Endothelial cell of umbilical vein (primary cell): ENCODE data around the gene MSN. TPM values are rescaled to one million over a fixed set of nuclear protein-coding genes. Genes with fewer than 3 reads are reported as not detected.
A peak's percentile ranks its signal among the peaks of the same experiment; 100 is the strongest.

ENCODE experiments used
- BruUV-seq: library from RNA; stranded (reverse); fragments of 400-500 nt; replicated peaks from 2 replicates; lab custom pipeline; 2021; lab: Mats Ljungman, UMichigan
- CTCF ChIA-PET: fragments of 300-600, 350-600 bp; sonication (Branson Sonifier 250); formaldehyde crosslinking; loops from one replicate; lab custom pipeline; 2021; ENCODE audit warnings: antibody characterized with exemption, inconsistent platforms; lab: Charles Lee
- POLR2A ChIA-PET: fragments of 300-600, 350-600 bp; sonication (Branson Sonifier 250); formaldehyde crosslinking; loops from one replicate; lab custom pipeline; 2021; ENCODE audit warnings: antibody characterized with exemption, inconsistent platforms; lab: Charles Lee
- DNase-seq: peaks from one replicate; pipeline ENCODE4 v3.0.0-alpha.2; 2011; ENCODE audit warnings: low read depth, low spot score
- FAIRE-seq: peaks from 2 replicates; lab custom pipeline; 2011; peaks lifted over from hg19 to GRCh38; lab: Jason Lieb, UNC
- H2AFZ ChIP-seq: 2 replicates; pipeline ENCODE4 v1.6.0; 2012; ENCODE audit warnings: low read depth, low read length, control low read depth, inconsistent platforms
- H3K27ac ChIP-seq: 2 replicates; pipeline ENCODE4 v1.5.1; 2011; ENCODE audit warnings: low read depth, mild to moderate bottlenecking, control low read depth, low read length, moderate library complexity; ENCODE audit not compliant: insufficient read depth
- H3K27me3 ChIP-seq, 2 experiments: 2 replicates each; pipeline versions ENCODE4 v1.6.0 to v1.6.1; 2011; ENCODE audit warnings: low read length in 2 of 2, mixed read lengths in 1 of 2; ENCODE audit not compliant: control insufficient read depth in 2 of 2, insufficient read depth in 2 of 2
- H3K36me3 ChIP-seq, 2 experiments: 2 replicates in 1 of 2; 3 replicates in 1 of 2; pipeline ENCODE4 v1.5.1; 2011; ENCODE audit warnings: low read length in 2 of 2, mild to moderate bottlenecking in 1 of 2, moderate library complexity in 1 of 2; ENCODE audit not compliant: control insufficient read depth in 2 of 2, insufficient read depth in 2 of 2; ENCODE audit errors: extremely low read depth in 1 of 2
- H3K4me1 ChIP-seq: 3 replicates; pipeline ENCODE4 v1.5.1; 2011; ENCODE audit warnings: mild to moderate bottlenecking, low read length; ENCODE audit not compliant: control insufficient read depth, insufficient read depth; ENCODE audit errors: extremely low read depth
- H3K4me2 ChIP-seq: 2 replicates; pipeline ENCODE4 v1.6.1; 2011; ENCODE audit warnings: low read length, control low read depth, mixed read lengths; ENCODE audit not compliant: insufficient read depth
- H3K4me3 ChIP-seq, 3 experiments: fragments of 200-600 bp in 1 of 3; sonication (generic), shearing (Covaris generic) in 1 of 3; replicated peaks in 1 of 3; 2 replicates each; pipeline ENCODE4 v1.5.1; 2011 to 2016; ENCODE audit warnings: control low read depth in 3 of 3, low read length in 3 of 3, mild to moderate bottlenecking in 2 of 3, inconsistent platforms in 1 of 3, low read depth in 1 of 3, moderate library complexity in 1 of 3; ENCODE audit not compliant: insufficient read depth in 1 of 3
- H3K79me2 ChIP-seq: 2 replicates; pipeline ENCODE4 v1.6.0; 2012; ENCODE audit warnings: low read length, inconsistent platforms; ENCODE audit not compliant: control insufficient read depth, insufficient read depth
- H3K9ac ChIP-seq: replicated peaks from 2 replicates; pipeline ENCODE3; 2011; ENCODE audit warnings: low read length, control low read depth; ENCODE audit not compliant: insufficient read depth; ENCODE audit errors: extremely low read depth
- H3K9me1 ChIP-seq: replicated peaks from 3 replicates; pipeline ENCODE4 v1.6.0; 2011; ENCODE audit warnings: mild to moderate bottlenecking, low read length; ENCODE audit not compliant: control insufficient read depth, insufficient read depth; ENCODE audit errors: extremely low read depth
- H3K9me3 ChIP-seq: replicated peaks from 2 replicates; pipeline ENCODE4 v1.5.1; 2012; ENCODE audit warnings: low read length, inconsistent platforms; ENCODE audit not compliant: control insufficient read depth, insufficient read depth
- H4K20me1 ChIP-seq: replicated peaks from 2 replicates; pipeline ENCODE3; 2011; ENCODE audit warnings: mild to moderate bottlenecking, low read length; ENCODE audit not compliant: control insufficient read depth, insufficient read depth; ENCODE audit errors: extremely low read depth
- EZH2 ChIP-seq: IDR thresholded peaks from 2 replicates; pipeline ENCODE4 v1.6.1; 2012; ENCODE audit warnings: borderline replicate concordance, low read depth, mild to moderate bottlenecking, moderate library complexity, low read length, inconsistent platforms; ENCODE audit not compliant: severe bottlenecking
- MAX ChIP-seq: IDR thresholded peaks from 2 replicates; pipeline ENCODE4 v1.6.1; 2011; ENCODE audit not compliant: insufficient read depth, insufficient read length
- MYC ChIP-seq: IDR thresholded peaks from one replicate; pipeline ENCODE4 v1.6.1; 2011; ENCODE audit warnings: mild to moderate bottlenecking, low read depth, low read length
- POLR2A ChIP-seq: IDR thresholded peaks from 2 replicates; pipeline ENCODE4 v1.6.1; 2012; ENCODE audit warnings: low read depth, mild to moderate bottlenecking, control low read depth, low read length
- POLR2AphosphoS5 ChIP-seq: IDR thresholded peaks from 2 replicates; pipeline ENCODE4 v1.6.1; 2012; ENCODE audit warnings: low read depth, mild to moderate bottlenecking, control low read depth, low read length, moderate library complexity; ENCODE audit not compliant: insufficient read depth
- dilution Hi-C: fragments of 300-500 bp; cut with MboI; formaldehyde crosslinking; loops from one replicate; pipeline ENCODE4 v1.15.0; 2019; ENCODE audit warnings: low sequenced_read_pairs; ENCODE audit not compliant: extremely low pct_ligation_motif_present
- intact Hi-C: fragments of 100-400 bp; cut with micrococcal nuclease; formaldehyde crosslinking; loops from one replicate; pipeline ENCODE4 v1.10.0; 2022
- polyA plus RNA-seq, 4 experiments: library from polyadenylated mRNA; depleted of rRNA in 3 of 4; stranded (reverse) in 3 of 4; unstranded in 1 of 4; fragments of >200 nt; gene quantifications; 2 replicates each; pipeline versions ENCODE4 v1.2.1 to v1.2.3, GENCODE V29; 2011 to 2012; ENCODE audit warnings: missing spikeins in 1 of 4
- total RNA-seq: library from RNA; stranded (reverse); gene quantifications from 2 replicates; pipeline ENCODE4 v1.2.3, GENCODE V29; 2021
- TF ChIP-seq, protein P1 (sequence below), 2 donors: IDR thresholded peaks; 1 replicate in 1 of 2; 2 replicates in 1 of 2; pipeline ENCODE4 v1.5.1; 2011; ENCODE audit warnings: low read length in 2 of 2, mild to moderate bottlenecking in 2 of 2, moderate library complexity in 2 of 2, control low read depth in 1 of 2, inconsistent platforms in 1 of 2, low read depth in 1 of 2; ENCODE audit not compliant: insufficient read depth in 1 of 2; ENCODE audit errors: extremely low read depth in 1 of 2

MSN gene
- total and polyA plus RNA-seq, 2 donors (not counting 3 experiments of a cell fraction or from before 2014, with no cell fraction given): 528 to 635 TPM

DNA sequence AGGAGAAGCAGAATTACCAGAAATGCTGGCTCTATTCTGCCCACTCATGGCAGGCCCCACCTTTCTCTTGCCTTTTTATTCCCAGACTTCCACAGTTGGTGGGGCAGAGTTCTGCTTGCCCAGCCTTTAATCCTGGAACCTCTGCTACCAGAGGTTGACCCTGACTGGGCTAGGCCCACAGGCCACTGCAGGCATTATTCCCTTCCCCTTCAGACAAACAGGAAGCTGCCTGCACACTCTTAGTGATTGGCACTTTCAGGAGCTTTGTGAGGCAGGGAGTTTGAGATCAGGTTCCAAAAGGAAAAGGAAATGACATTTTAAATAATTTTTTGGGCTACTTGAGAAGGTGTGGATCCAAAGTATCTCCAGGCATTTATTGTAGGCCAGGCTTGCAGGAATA lies 18.8 kb downstream of the MSN start:
- Histone ChIP-seq H2AFZ (no peak overlapping the region), H3K9ac (no peak overlapping the region), H4K20me1 (peaks cover 8% of the 10 kb centered on the region), H3K79me2 (peaks cover 100% of the 10 kb centered on the region), H3K36me3 (no peaks in the 10 kb centered on the region), H3K9me3 (no peaks in the 10 kb centered on the region), H3K4me3 (no peak overlapping the region), H3K4me2 (peak overlapping the region; percentile 42), H3K4me1 (peaks cover 66% of the 10 kb centered on the region), H3K27me3 (no peaks in the 10 kb centered on the region), H3K9me1 (no peaks in the 10 kb centered on the region), H3K27ac (peak overlapping the region; percentile 7)
- CTCF ChIA-PET: interaction anchor here (1.0 to 4.1 kb wide), 4 partner anchors 9 to 18 kb away, joined by 3 to 20 read pairs (median 5); no protein-coding TSS in a partner anchor
- POLR2A ChIA-PET: interaction anchor here (1.1 kb wide), 1 partner anchor 8 kb away, joined by 3 read pairs; no protein-coding TSS in a partner anchor
- dilution Hi-C loops (no loop called here), intact Hi-C loops (no loop called here)
- DNase-seq (peak; percentile 41), FAIRE-seq (peak; percentile 82)
- TF ChIP-seq MYC (no peak), POLR2AphosphoS5 (no peak)
- TF ChIP-seq, protein P1, sequence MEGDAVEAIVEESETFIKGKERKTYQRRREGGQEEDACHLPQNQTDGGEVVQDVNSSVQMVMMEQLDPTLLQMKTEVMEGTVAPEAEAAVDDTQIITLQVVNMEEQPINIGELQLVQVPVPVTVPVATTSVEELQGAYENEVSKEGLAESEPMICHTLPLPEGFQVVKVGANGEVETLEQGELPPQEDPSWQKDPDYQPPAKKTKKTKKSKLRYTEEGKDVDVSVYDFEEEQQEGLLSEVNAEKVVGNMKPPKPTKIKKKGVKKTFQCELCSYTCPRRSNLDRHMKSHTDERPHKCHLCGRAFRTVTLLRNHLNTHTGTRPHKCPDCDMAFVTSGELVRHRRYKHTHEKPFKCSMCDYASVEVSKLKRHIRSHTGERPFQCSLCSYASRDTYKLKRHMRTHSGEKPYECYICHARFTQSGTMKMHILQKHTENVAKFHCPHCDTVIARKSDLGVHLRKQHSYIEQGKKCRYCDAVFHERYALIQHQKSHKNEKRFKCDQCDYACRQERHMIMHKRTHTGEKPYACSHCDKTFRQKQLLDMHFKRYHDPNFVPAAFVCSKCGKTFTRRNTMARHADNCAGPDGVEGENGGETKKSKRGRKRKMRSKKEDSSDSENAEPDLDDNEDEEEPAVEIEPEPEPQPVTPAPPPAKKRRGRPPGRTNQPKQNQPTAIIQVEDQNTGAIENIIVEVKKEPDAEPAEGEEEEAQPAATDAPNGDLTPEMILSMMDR (IDR thresholded peaks at IDR 0.05; ENCODE audit: extremely low read depth in 1 of 2, insufficient read depth in 1 of 2, low read depth in 1 of 2, low read length in 2 of 2): no peak
- BruUV-seq: no TSS peak

DNA sequence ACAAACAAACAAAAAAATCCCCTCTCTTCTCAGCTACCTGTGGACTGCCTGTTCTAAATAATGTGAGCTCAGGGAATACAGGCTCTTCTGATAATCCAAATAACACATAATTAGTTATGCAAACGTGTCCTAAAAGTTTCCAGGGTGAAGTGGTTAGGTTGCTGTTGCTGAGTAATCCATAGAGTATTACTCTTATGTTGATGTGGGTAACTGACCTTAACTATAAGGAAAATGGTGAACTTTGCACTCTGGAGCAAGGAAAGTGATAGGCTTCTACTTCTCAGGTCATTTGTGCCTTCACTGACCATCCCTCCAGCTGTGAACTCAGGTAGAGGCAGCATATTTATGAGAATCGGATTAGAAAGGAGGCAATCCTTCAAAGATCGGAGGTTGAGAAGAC lies 19.9 kb downstream of the MSN start:
- no TSS peak for BruUV-seq
- dilution Hi-C loops (no loop called here), intact Hi-C loops (no loop called here)
- DNase-seq (no peak), FAIRE-seq (no peak)
- H3K9me3 ChIP-seq: no peaks in the 10 kb centered on the region
- ChIA-PET POLR2A (interaction anchor here (1.1 kb wide), 1 partner anchor 10 kb away, joined by 3 read pairs; no protein-coding TSS in a partner anchor), CTCF (interaction anchor here (1.9 to 4.1 kb wide), 2 partner anchors 15 to 19 kb away, joined by 5 to 20 read pairs; no protein-coding TSS in a partner anchor)
- H3K9ac ChIP-seq: no peak overlapping the region
- no peaks in the 10 kb centered on the region for H3K27me3 ChIP-seq
- H3K4me1 ChIP-seq: peaks cover 68% of the 10 kb centered on the region
- no peak overlapping the region for H3K4me3 ChIP-seq
- TF ChIP-seq MYC: no peak
- TF ChIP-seq POLR2A: no peak
- TF ChIP-seq, protein P1 (IDR thresholded peaks at IDR 0.05; ENCODE audit: extremely low read depth in 1 of 2, insufficient read depth in 1 of 2, low read depth in 1 of 2, low read length in 2 of 2): no peak
- TF ChIP-seq EZH2: no peak
- no peak for TF ChIP-seq POLR2AphosphoS5
- no peak for TF ChIP-seq MAX
- no peak overlapping the region for H3K4me2 ChIP-seq
- H4K20me1 ChIP-seq: peaks cover 8% of the 10 kb centered on the region
- H3K79me2 ChIP-seq: peaks cover 100% of the 10 kb centered on the region
- no peaks in the 10 kb centered on the region for H3K9me1 ChIP-seq
- H3K36me3 ChIP-seq: no peaks in the 10 kb centered on the region
- no peak overlapping the region for H3K27ac ChIP-seq
- no peak overlapping the region for H2AFZ ChIP-seq
